SK-N-SH treated with all-trans-retinoic acid at 6 μM for 48 hours (cell line): ENCODE measurements around the gene PDF.

Source experiments
- ATAC-seq: fragments of 200-7000 bp; cut with Tn5 transposase; 3 replicates; pipeline ENCODE4 v1.9.1; 2020; ENCODE audit warnings: mild to moderate bottlenecking, moderate library complexity
- ARNTL ChIP-seq: fragments of 450-650 bp; formaldehyde crosslinking; IDR thresholded peaks from 2 replicates; pipeline ENCODE4 v1.5.0; 2020; ENCODE audit warnings: low read depth, mild to moderate bottlenecking, moderate library complexity, borderline replicate concordance
- BACH2 ChIP-seq: fragments of 250-450 bp; sonication (Bioruptor Pico); IDR thresholded peaks from 2 replicates; pipeline ENCODE4 v1.9.0; 2021; ENCODE audit warnings: mild to moderate bottlenecking, borderline replicate concordance
- CSDC2 ChIP-seq: fragments of 250-450 bp; sonication (Bioruptor Pico); IDR thresholded peaks from 2 replicates; pipeline ENCODE4 v1.5.0; 2020; ENCODE audit warnings: mild to moderate bottlenecking, moderate library complexity
- CSRNP3 ChIP-seq: fragments of 250-450 bp; sonication (Bioruptor Pico); IDR thresholded peaks from 2 replicates; pipeline ENCODE4 v1.5.1; 2021; ENCODE audit warnings: mild to moderate bottlenecking, moderate library complexity
- ESRRG ChIP-seq: fragments of 250-450 bp; sonication (Bioruptor Pico); IDR thresholded peaks from 2 replicates; pipeline ENCODE4 v1.6.1; 2021; ENCODE audit warnings: mild to moderate bottlenecking
- ISL1 ChIP-seq: fragments of 250-450 bp; sonication (Bioruptor Pico); IDR thresholded peaks from 2 replicates; pipeline ENCODE4 v2.1.2; 2022; ENCODE audit warnings: mild to moderate bottlenecking, moderate library complexity
- OSR1 ChIP-seq: fragments of 250-450 bp; sonication (Bioruptor Pico); IDR thresholded peaks from 2 replicates; pipeline ENCODE4 v1.8.0; 2022; ENCODE audit warnings: moderate library complexity, mild to moderate bottlenecking, inconsistent platforms
- POU6F1 ChIP-seq: fragments of 250-450 bp; sonication (Bioruptor Pico); IDR thresholded peaks from 2 replicates; pipeline ENCODE4 v1.8.0; 2021; ENCODE audit warnings: low read depth, mild to moderate bottlenecking, moderate library complexity, borderline replicate concordance
- PPARA ChIP-seq: fragments of 250-450 bp; sonication (Bioruptor Pico); IDR thresholded peaks from 2 replicates; pipeline ENCODE4 v1.5.0; 2020; ENCODE audit warnings: mild to moderate bottlenecking, borderline replicate concordance
- RARB ChIP-seq: fragments of 250-450 bp; sonication (Bioruptor Pico); IDR thresholded peaks from 2 replicates; pipeline ENCODE4 v1.8.0; 2021; ENCODE audit warnings: mild to moderate bottlenecking, moderate library complexity
- SNAI2 ChIP-seq: fragments of 250-450 bp; sonication (Bioruptor Pico); IDR thresholded peaks from 2 replicates; pipeline ENCODE4 v1.5.0; 2020; ENCODE audit warnings: mild to moderate bottlenecking, moderate library complexity
- TCF4 ChIP-seq: fragments of 250-450 bp; sonication (Bioruptor Pico); IDR thresholded peaks from 2 replicates; pipeline ENCODE4 v1.8.0; 2021; ENCODE audit warnings: mild to moderate bottlenecking, moderate library complexity, borderline replicate concordance
- TOX ChIP-seq: fragments of 250-450 bp; sonication (Bioruptor Pico); IDR thresholded peaks from 2 replicates; pipeline ENCODE4 v1.8.0; 2021; ENCODE audit warnings: mild to moderate bottlenecking, moderate library complexity, borderline replicate concordance
- TSHZ2 ChIP-seq: fragments of 250-450 bp; sonication (Bioruptor Pico); IDR thresholded peaks from 2 replicates; pipeline ENCODE4 v1.5.0; 2020; ENCODE audit warnings: mild to moderate bottlenecking, moderate library complexity
- ZC3H10 ChIP-seq: fragments of 250-450 bp; sonication (Bioruptor Pico); IDR thresholded peaks from 2 replicates; pipeline ENCODE4 v1.5.1; 2021; ENCODE audit warnings: mild to moderate bottlenecking, moderate library complexity
- ZFP3 ChIP-seq: fragments of 250-450 bp; sonication (Bioruptor Pico); IDR thresholded peaks from 2 replicates; pipeline ENCODE4 v1.5.0; 2020; ENCODE audit warnings: mild to moderate bottlenecking, moderate library complexity
- ZFP30 ChIP-seq: fragments of 450-650 bp; formaldehyde crosslinking; IDR thresholded peaks from 2 replicates; pipeline ENCODE4 v1.5.0; 2022; ENCODE audit warnings: mild to moderate bottlenecking, moderate library complexity
- ZNF565 ChIP-seq: fragments of 450-650 bp; formaldehyde crosslinking; conservative IDR thresholded peaks from 2 replicates; pipeline ENCODE4 v1.5.0; 2020; ENCODE audit warnings: low read depth, mild to moderate bottlenecking, moderate library complexity
- ZNF70 ChIP-seq: fragments of 450-650 bp; formaldehyde crosslinking; IDR thresholded peaks from 2 replicates; pipeline ENCODE4 v1.5.0; 2020; ENCODE audit warnings: mild to moderate bottlenecking, moderate library complexity
- ZNF8 ChIP-seq: fragments of 450-650 bp; formaldehyde crosslinking; IDR thresholded peaks from 2 replicates; pipeline ENCODE4 v1.5.0; 2020; ENCODE audit warnings: mild to moderate bottlenecking, moderate library complexity
- TF ChIP-seq, protein P1 (sequence below): fragments of 250-450 bp; sonication (Bioruptor Pico); IDR thresholded peaks from 2 replicates; pipeline ENCODE4 v1.5.1; 2020; ENCODE audit warnings: low read depth, mild to moderate bottlenecking, moderate library complexity
- TF ChIP-seq, protein P2 (sequence below): fragments of 250-450 bp; sonication (Bioruptor Pico); IDR thresholded peaks from 2 replicates; pipeline ENCODE4 v1.8.0; 2020; ENCODE audit warnings: mild to moderate bottlenecking, moderate library complexity, borderline replicate concordance

The PDF gene, protein sequence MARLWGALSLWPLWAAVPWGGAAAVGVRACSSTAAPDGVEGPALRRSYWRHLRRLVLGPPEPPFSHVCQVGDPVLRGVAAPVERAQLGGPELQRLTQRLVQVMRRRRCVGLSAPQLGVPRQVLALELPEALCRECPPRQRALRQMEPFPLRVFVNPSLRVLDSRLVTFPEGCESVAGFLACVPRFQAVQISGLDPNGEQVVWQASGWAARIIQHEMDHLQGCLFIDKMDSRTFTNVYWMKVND

GRCh38 chr16:69330286-69331109, at the start of gene PDF:
PDF (minus strand) TSS chr16:69330588; CDS start chr16:69330570, 18 bp downstream.
- ATAC-seq: peak; percentile 93
- no peak for TF ChIP-seq ZFP3 (CRISPR knock-in tag)
- no peak for TF ChIP-seq POU6F1 (CRISPR knock-in tag)
- TF ChIP-seq TCF4 (CRISPR knock-in tag): no peak
- no peak for TF ChIP-seq OSR1
- TF ChIP-seq CSRNP3 (CRISPR knock-in tag): no peak
- TF ChIP-seq ZNF565 (CRISPR knock-in tag): no peak
- TF ChIP-seq ESRRG: no peak
- TF ChIP-seq BACH2 (CRISPR knock-in tag): no peak
- TF ChIP-seq ZNF70 (CRISPR knock-in tag): no peak
- TF ChIP-seq TOX (CRISPR knock-in tag): no peak
- TF ChIP-seq CSDC2 (CRISPR knock-in tag): no peak
- no peak for TF ChIP-seq ZFP30 (CRISPR knock-in tag)
- TF ChIP-seq SNAI2 (CRISPR knock-in tag): no peak
- no peak for TF ChIP-seq PPARA (CRISPR knock-in tag)
- TF ChIP-seq RARB: no peak
- TF ChIP-seq, protein P1, sequence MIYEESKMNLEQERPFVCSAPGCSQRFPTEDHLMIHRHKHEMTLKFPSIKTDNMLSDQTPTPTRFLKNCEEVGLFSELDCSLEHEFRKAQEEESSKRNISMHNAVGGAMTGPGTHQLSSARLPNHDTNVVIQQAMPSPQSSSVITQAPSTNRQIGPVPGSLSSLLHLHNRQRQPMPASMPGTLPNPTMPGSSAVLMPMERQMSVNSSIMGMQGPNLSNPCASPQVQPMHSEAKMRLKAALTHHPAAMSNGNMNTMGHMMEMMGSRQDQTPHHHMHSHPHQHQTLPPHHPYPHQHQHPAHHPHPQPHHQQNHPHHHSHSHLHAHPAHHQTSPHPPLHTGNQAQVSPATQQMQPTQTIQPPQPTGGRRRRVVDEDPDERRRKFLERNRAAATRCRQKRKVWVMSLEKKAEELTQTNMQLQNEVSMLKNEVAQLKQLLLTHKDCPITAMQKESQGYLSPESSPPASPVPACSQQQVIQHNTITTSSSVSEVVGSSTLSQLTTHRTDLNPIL: no peak
- TF ChIP-seq, protein P2, sequence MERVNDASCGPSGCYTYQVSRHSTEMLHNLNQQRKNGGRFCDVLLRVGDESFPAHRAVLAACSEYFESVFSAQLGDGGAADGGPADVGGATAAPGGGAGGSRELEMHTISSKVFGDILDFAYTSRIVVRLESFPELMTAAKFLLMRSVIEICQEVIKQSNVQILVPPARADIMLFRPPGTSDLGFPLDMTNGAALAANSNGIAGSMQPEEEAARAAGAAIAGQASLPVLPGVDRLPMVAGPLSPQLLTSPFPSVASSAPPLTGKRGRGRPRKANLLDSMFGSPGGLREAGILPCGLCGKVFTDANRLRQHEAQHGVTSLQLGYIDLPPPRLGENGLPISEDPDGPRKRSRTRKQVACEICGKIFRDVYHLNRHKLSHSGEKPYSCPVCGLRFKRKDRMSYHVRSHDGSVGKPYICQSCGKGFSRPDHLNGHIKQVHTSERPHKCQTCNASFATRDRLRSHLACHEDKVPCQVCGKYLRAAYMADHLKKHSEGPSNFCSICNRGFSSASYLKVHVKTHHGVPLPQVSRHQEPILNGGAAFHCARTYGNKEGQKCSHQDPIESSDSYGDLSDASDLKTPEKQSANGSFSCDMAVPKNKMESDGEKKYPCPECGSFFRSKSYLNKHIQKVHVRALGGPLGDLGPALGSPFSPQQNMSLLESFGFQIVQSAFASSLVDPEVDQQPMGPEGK (CRISPR knock-in tag): no peak

DNA sequence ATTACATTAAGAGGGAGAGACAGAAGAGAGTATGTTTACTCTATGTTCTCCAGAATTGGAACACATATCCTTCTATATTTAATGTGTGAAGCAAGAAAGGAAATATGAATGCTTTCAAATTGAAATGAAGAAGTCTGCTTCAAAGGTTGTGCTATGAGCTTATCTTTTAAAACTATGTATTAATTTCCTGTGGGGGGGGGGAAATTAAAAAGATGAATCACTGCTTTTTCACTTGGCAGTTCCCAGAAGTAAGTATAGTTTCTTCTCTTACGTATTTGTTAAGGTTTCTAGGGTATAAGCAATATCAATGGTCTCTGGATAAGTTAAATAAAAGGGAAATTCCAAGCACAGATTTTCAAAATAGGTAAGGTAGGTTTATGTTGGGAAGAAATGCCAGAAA, 48.4 kb upstream of the PDF start:
- TF ChIP-seq TSHZ2 (CRISPR knock-in tag) (no peak), POU6F1 (CRISPR knock-in tag) (no peak), BACH2 (CRISPR knock-in tag) (no peak), CSRNP3 (CRISPR knock-in tag) (no peak), TOX (CRISPR knock-in tag) (no peak), ESRRG (no peak), ARNTL (no peak), TCF4 (CRISPR knock-in tag) (no peak; the same call in 1 of the 2 replicates), ISL1 (no peak), PPARA (CRISPR knock-in tag) (no peak), OSR1 (no peak), SNAI2 (CRISPR knock-in tag) (no peak), ZNF8 (CRISPR knock-in tag) (no peak), CSDC2 (CRISPR knock-in tag) (no peak), ZC3H10 (CRISPR knock-in tag) (no peak), ZNF565 (CRISPR knock-in tag) (no peak), ZFP30 (CRISPR knock-in tag) (no peak)
- TF ChIP-seq, protein P2 (CRISPR knock-in tag): no peak
- ATAC-seq: no peak
